Fibroblast of lung (primary cell): ENCODE results near the gene SEC61G. TPM values are rescaled to one million over a fixed set of nuclear protein-coding genes. Genes with fewer than 3 reads are reported as not detected.

Experiments used
- DNase-seq, 2 donors: peaks; one replicate each; pipeline versions ENCODE4 v3.0.0 to v3.0.0-alpha.2; 2010; ENCODE audit warnings: low read depth in 2 of 2
- H2AFZ ChIP-seq: 2 replicates; pipeline ENCODE4 v1.5.1; 2012; ENCODE audit warnings: low read length, control low read depth, inconsistent platforms
- H3K27ac ChIP-seq: 2 replicates; pipeline ENCODE4 v1.5.1; 2011; ENCODE audit warnings: low read length, control low read depth; ENCODE audit not compliant: insufficient read depth
- H3K27me3 ChIP-seq: 2 replicates; pipeline ENCODE4 v1.5.1; 2011; ENCODE audit warnings: mild to moderate bottlenecking, low read length; ENCODE audit not compliant: control insufficient read depth, insufficient read depth
- H3K36me3 ChIP-seq: 2 replicates; pipeline ENCODE4 v1.5.1; 2011; ENCODE audit warnings: low read length; ENCODE audit not compliant: control insufficient read depth, insufficient read depth
- H3K4me1 ChIP-seq: 2 replicates; pipeline ENCODE4 v1.5.1; 2011; ENCODE audit warnings: low read length; ENCODE audit not compliant: control insufficient read depth, insufficient read depth; ENCODE audit errors: extremely low read depth
- H3K4me2 ChIP-seq: 2 replicates; pipeline ENCODE4 v1.5.1; 2011; ENCODE audit warnings: low read length, control low read depth; ENCODE audit not compliant: insufficient read depth; ENCODE audit errors: extremely low read depth
- H3K4me3 ChIP-seq, 4 experiments: fragments of 200-600 bp in 1 of 4; sonication (generic) in 1 of 4; replicated peaks in 1 of 4; 2 replicates each; pipeline ENCODE4 v1.5.1; 2011 to 2016; ENCODE audit warnings: low read length in 4 of 4, low read depth in 3 of 4, mild to moderate bottlenecking in 3 of 4, control low read depth in 2 of 4, inconsistent platforms in 1 of 4, mixed read lengths in 1 of 4; ENCODE audit not compliant: insufficient read depth in 1 of 4; ENCODE audit errors: control extremely low read depth in 1 of 4
- H3K79me2 ChIP-seq: 2 replicates; pipeline ENCODE4 v1.5.1; 2012; ENCODE audit warnings: mild to moderate bottlenecking, low read length, inconsistent platforms; ENCODE audit not compliant: control insufficient read depth, insufficient read depth
- H3K9ac ChIP-seq: 2 replicates; pipeline ENCODE4 v1.5.1; 2011; ENCODE audit warnings: mild to moderate bottlenecking, low read length, control low read depth; ENCODE audit not compliant: insufficient read depth
- H3K9me3 ChIP-seq: 2 replicates; pipeline ENCODE4 v1.5.1; 2012; ENCODE audit warnings: low read depth, low read length; ENCODE audit not compliant: control insufficient read depth, insufficient read depth
- H4K20me1 ChIP-seq: 2 replicates; pipeline ENCODE4 v1.5.1; 2011; ENCODE audit warnings: low read length; ENCODE audit not compliant: control insufficient read depth, insufficient read depth; ENCODE audit errors: extremely low read depth
- CTCF ChIP-seq, 2 donors: IDR thresholded peaks in 1 of 2; conservative IDR thresholded peaks in 1 of 2; 1 replicate in 1 of 2; 2 replicates in 1 of 2; pipeline ENCODE4 v1.5.1; 2011 to 2012; ENCODE audit warnings: low read length in 2 of 2, control low read depth in 1 of 2, inconsistent platforms in 1 of 2, low read depth in 1 of 2, mild to moderate bottlenecking in 1 of 2
- EZH2 ChIP-seq: IDR thresholded peaks from 2 replicates; pipeline ENCODE4 v1.5.1; 2012; ENCODE audit warnings: low read length, control low read depth, mild to moderate bottlenecking; ENCODE audit errors: missing control alignments
- polyA plus RNA-seq, 2 donors: library from polyadenylated mRNA; depleted of rRNA in 1 of 2; stranded (reverse) in 1 of 2; unstranded in 1 of 2; fragments of >200 nt; gene quantifications; 2 replicates each; pipeline ENCODE4 v1.2.1, GENCODE V29; 2011 to 2012; ENCODE audit warnings: missing spikeins in 1 of 2
- total RNA-seq: library from RNA; depleted of rRNA; stranded (reverse); fragments of >200 nt; gene quantifications from 2 replicates; pipeline ENCODE4 v1.2.1, GENCODE V29; 2014

SEC61G gene
- total and polyA plus RNA-seq, 2 donors (not counting 1 experiment from before 2014, with no cell fraction given) = 143 to 623 TPM

DNA sequence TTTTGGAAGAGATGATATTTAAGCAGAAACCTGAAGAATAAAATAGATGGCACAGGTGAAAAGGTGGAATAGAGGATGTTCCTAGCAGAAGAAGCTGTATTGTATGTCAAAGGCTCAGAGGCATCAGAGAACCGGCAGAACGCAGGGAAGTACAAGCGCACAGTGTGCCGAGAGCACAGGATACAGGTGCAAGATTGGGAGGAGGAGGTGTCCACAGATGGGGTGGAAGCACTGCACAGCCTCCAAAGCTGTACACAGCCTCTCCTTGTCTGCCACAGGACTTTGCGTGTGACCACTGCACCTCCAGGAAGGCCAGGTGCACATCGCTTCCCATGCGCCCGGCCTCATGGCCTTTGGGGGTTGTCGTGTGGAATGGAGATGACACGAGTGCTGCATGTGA is 23.3 kb upstream of the SEC61G start:
- Histone ChIP-seq H3K9ac (no peak overlapping the region), H3K27me3 (no peaks in the 10 kb centered on the region), H3K4me1 (no peaks in the 10 kb centered on the region), H4K20me1 (no peaks in the 10 kb centered on the region), H3K36me3 (no peaks in the 10 kb centered on the region), H2AFZ (no peak overlapping the region), H3K9me3 (no peaks in the 10 kb centered on the region), H3K79me2 (no peaks in the 10 kb centered on the region), H3K27ac (no peak overlapping the region), H3K4me3 (no peak overlapping the region), H3K4me2 (no peak overlapping the region)
- DNase-seq = no peak
- TF ChIP-seq CTCF (conservative IDR thresholded peaks at IDR 0.05 in 1 of 2, IDR thresholded peaks at IDR 0.05 in 1 of 2; ENCODE audit: low read depth in 1 of 2, low read length in 2 of 2) (no peak), EZH2 (no peak)

DNA sequence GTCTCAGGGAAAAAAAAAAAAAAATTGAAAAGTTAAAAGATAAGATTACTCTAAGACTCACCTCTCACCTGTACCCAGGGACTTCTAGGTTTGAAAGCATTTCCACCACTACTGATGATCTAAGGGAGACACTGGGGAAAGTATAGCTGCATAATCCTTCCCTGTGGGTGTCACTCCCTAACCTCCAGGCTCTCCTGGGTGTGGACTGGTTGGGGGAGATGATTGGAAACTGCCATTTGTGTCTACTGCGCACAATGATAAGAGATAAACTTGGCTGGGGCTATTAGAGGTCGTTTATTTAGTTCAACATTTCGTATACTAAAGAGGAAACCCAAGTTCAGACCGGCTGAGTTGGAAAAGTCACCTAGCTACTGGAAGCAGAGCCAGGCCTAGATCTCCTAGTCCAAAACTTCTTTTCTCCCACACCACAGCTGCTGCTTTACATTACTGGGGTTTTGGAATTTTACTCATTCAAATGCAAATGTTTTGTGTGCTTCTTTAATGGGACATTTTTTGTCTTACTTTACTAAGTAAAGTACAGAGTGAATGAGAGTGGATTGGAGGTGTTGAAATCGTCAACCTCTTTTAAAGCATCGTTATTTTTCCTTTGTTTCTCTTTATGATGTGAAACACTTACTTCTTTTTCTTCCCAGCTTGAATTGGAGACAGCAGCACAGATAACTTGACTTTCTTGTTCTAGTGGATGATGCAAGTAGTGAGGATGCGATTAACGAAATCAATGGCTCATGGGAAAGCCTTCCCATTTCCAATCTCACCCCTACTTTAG is 22.3 kb upstream of the SEC61G start:
- H3K9me3 ChIP-seq = no peaks in the 10 kb centered on the region
- DNase-seq = no peak
- no peak overlapping the region for H3K27ac ChIP-seq
- no peaks in the 10 kb centered on the region for H3K36me3 ChIP-seq
- H3K79me2 ChIP-seq = no peaks in the 10 kb centered on the region
- H3K4me2 ChIP-seq = no peak overlapping the region
- no peak overlapping the region for H2AFZ ChIP-seq
- H3K4me1 ChIP-seq = no peaks in the 10 kb centered on the region
- TF ChIP-seq EZH2 (no peak), CTCF (conservative IDR thresholded peaks at IDR 0.05 in 1 of 2, IDR thresholded peaks at IDR 0.05 in 1 of 2; ENCODE audit: low read depth in 1 of 2, low read length in 2 of 2) (no peak)
- no peak overlapping the region for H3K9ac ChIP-seq
- H3K27me3 ChIP-seq = no peaks in the 10 kb centered on the region
- no peaks in the 10 kb centered on the region for H4K20me1 ChIP-seq
- no peak overlapping the region for H3K4me3 ChIP-seq

GRCh38 chr7:54780490-54780889 is 21.5 kb upstream of the SEC61G start:
- Histone ChIP-seq H3K79me2 (no peaks in the 10 kb centered on the region), H3K4me1 (no peaks in the 10 kb centered on the region), H3K36me3 (no peaks in the 10 kb centered on the region), H4K20me1 (no peaks in the 10 kb centered on the region), H3K4me2 (no peak overlapping the region), H3K9ac (no peak overlapping the region), H3K4me3 (no peak overlapping the region), H3K27me3 (no peaks in the 10 kb centered on the region), H3K27ac (no peak overlapping the region), H3K9me3 (no peaks in the 10 kb centered on the region), H2AFZ (no peak overlapping the region)
- TF ChIP-seq CTCF (conservative IDR thresholded peaks at IDR 0.05 in 1 of 2, IDR thresholded peaks at IDR 0.05 in 1 of 2; ENCODE audit: low read depth in 1 of 2, low read length in 2 of 2) (no peak), EZH2 (no peak)
- no peak for DNase-seq
